ENCODE measurements around the gene KRT78.

The KRT78 gene

GRCh38 chr12:52811191-52812072 lies 37.4 kb downstream of the KRT78 start:
- DNase-seq, result no peak

DNA sequence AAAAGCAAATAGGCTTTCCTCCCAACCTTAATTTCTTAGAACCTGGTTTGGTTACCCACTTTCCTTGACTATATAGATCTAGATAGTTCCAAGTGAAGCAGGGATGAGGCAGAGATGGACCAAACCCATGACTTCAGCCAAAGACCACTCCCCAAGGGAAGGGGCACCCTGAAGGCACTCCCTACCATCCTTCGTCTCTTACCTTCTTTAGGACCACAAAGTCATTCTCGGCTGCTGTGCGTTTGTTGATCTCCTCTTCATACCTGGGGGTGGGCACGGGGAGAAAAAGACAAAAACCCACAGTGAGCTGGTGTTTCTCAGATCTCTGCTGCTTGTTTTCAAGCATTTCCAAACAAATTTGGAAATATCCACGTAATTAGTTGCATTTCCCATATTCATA lies 38.2 kb downstream of the KRT78 start:
- DNase-seq, result no peak

GRCh38 chr12:52809166-52809565 lies 39.6 kb downstream of the KRT78 start:
- DNase-seq, result no peak

DNA sequence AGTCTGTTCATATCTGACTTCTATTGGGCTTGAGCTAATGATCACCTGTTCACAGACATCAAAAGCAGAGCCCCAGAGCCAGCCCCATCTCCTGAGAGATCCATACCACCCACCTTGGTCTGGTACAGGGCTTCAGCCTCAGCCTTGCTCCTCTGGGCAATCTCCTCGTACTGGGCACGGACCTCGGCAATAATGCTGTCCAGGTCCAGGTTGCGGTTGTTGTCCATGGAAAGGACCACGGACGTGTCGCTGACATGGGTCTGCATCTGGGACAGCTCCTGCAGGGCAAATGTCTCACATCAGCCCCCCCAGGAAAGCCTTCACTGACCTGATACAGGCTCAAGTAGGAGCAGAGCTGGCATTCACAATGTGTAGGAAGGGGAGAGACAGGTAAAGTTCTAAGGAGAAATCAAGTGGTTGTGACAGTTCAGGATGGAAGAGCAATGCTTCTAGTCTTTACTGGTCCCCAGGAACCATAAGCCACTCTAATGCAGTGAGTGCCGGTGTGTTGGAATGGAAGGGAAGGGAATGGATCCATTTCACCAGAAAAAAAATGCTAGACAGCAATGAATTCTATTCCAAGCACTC lies 40.1 kb downstream of the KRT78 start:
- DNase-seq, result no peak

- no peak for DNase-seq
Observed at GRCh38 chr12:52807544-52808470, 41.0 kb downstream of the KRT78 start.

DNA sequence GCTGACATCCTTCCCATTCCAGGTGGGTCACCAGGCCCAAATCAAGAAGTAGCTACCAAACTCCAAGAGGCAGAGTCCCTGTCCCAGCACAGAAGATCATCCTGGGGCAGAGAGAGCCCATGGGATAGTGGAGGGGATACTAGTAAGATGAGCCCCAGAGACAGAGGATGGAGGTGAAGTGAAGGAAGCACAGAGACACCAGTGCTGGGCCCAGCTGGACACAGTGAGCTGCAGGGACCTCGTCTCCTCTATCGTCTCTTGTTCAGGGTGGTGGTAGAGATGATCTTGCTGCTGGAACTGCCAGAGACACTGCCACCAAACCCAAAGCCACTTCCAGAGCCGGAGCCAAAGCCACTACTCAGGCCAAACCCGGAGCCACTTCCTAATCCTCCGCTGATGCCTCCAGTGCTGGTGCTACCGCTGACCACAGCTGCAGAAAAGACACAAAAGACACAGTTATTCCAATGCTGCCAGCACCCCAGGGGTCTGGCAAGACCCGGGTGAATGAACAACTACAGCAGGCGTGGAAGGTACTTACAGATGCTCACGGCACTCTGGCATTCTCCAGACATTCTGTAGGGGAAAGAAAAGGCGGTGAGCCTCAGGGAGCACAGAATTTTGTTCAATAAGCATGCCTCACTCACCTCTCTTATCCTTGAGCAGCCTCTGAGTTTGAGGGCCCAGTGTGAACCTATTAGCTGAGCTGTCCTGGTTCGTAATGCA lies 41.8 kb downstream of the KRT78 start:
- DNase-seq, result no peak

DNA sequence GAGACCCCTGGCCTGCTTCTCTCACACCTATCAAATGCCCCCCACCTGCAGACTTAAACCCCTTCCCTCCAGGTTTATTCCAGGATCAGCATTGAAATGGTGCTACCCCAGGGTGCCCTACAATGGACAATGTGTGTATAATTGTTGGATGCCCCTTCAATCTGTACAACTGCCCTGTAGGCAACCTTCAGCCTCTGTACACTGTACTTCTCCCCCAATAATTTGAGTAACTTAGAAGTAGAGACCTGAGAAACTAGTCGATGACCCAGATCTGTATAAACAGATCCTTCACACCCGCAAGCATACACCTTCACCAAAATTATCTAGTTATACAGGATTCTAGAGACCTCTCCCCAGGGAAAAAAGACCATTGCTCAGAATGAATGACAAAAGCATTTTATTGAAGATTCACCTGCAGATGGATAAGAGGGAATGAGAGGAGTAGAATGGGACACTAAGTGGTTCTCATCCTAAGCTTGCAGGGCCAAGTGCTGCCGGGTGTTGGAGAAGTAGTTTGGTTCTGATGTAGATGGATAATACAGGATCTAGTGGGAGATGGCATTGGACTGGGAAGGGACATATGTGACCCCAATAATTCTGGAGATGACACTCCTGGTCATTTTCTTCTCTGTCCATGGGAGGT lies 42.5 kb downstream of the KRT78 start:
- no peak for DNase-seq

DNA sequence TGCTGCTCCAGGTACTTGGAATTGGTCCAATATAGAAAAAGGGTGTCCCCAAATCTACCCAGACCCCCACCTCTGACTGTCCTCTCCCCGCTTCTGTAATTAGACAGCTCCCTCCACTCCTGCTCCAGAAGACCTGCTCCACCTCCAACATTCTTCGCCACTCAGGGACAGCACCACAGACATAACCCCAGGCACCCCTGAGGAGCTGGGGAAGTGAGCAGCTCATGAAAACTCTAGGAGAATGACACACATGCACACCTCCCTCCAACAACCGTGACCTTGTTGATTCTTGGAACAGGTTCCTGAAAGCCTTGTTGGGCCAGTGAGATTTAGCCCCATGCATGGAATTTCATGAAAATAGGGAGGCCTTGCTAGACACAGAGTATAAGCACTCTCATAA lies 43.1 kb downstream of the KRT78 start:
- no peak for DNase-seq

- DNase-seq, result no peak
Observed at GRCh38 chr12:52805000-52805399, 43.8 kb downstream of the KRT78 start.

DNA sequence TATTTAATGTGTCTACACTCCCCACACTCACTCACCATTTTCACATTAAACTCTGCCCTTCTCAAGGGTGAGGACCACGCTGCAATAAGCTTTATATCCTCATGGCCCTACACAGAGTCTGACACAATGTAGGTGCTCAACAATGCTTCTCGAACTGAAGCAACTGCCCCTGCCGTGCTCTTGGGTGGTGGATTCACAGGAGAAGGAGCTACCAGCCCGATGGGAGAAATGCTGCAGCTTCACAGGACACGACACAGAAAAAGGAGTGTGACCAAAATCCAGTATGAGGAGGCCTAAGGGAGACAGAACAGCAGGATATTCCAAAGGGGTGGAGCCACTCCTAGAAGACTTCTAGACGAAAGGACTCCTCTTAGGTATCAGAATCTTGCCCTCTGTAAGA lies 46.4 kb downstream of the KRT78 start:
- no peak for DNase-seq

DNA sequence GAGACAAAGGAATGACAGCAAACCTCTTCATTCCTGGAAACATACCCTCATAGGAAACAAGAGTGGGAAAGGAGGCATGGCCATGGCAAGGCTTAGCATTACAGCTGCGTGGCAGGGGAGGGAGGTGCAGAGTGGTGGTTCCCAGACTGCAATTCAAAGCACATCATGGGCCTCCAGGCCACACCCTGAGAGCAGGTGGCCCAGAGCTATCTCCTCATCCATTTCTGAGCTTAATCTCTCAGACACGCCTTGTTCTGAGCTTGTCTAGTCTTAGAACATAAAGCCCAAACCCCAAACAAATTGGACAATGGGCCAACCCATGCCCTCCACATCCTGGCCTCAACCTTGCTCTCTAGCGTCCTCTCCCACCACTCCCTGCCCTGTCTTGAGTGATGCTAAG lies 47.0 kb downstream of the KRT78 start:
- no peak for DNase-seq

DNA sequence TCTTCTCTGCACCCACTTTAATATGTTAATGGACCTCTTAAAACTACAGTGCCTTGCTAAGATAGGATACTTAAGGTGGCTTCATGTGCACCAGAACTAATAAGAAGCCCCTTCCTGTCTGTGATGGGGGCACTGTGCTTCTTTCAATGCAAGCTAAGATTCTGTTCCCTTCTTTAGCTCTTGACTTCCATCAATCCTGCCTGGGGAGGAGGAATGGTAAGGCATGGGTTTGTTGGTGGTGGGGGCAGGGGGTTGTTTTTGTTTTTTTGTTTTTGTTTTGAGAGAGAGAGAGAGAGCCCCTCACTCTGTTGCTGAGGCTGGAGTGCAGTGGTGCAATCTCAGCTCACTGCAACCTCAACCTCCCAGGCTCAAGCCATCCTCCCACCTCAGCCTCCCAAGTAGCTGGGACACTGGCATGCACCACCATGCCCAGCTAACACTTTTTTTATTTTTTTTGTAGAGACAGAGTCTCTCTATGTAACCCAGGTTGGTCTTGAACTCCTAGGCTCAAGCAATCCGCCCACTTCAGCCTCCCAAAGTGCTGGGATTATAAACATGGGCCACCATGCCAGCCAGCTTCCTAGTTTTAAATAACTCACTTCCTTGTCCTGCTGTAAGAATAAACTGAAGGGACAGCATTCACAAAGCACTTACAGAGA lies 48.4 kb downstream of the KRT78 start:
- DNase-seq, result no peak

DNA sequence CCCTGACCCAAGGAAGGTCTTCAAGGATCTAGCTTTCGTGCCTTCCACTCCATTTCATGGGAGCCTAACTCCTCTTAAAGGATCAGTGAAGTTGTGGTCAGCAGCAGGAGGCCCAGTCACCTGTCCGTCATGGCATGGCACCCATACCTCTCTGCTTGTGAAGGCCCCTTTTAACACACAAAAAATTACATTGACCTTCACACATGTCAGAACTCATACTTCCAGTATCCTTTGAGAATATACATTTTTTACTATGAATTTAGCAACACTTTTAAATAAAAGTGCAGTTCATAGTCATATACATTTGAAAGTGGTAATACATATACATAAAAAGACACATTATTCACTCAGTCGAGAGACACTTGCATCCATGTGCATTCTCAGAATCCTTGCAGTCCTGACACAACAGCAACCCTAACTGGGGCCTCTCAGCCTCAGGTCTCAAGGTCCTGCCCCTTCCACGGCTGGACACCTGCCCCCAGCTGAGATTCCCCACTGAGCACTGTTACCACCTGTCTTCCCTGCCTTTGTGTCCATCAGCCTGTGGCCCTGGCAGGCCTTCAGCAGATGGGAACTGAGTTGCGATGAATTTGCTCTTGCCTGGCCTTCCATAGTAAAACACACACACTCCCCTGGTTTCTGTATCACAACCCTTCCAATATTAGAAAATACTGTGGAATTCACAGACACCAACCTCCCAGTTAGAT lies 49.1 kb downstream of the KRT78 start:
- no peak for DNase-seq

DNA sequence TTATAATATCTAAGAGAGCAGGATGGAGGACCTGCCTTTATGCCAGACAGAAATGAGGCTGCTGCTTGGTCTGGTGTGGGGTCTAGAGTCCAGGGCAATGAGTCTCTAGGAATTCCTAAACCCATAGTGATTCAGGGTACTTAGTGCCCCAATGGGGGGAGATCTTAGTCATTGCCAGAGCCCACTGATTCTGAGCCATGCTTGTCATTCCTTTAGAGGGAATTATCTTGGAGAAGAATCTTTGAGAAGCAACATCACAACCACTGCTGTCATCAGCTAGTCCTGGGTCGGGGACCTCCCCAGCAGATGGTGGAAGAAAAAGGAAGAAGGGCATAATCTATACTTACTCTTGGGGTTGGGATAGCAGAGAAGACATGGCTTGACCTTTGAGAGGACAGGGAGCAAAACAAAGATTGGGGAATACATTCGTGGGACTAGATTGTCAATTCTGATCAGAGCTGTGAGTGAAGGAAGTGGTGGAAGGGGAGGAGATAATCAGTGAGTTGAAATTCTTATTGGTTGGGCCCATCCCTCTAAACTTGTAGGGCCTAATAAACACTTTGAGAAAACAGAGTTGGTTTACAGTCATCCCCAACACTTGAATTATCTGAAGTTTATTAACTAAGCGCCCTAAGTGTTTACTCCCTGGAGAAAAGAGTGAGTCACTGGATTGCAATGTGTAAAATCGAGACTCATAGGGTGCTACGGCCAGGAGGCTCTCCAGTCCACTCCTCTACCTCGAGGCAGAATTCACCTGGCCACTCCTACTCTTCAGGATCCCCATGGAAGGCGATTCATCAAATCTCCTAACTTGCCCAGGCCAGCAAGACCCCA lies 49.9 kb downstream of the KRT78 start:
- no peak for DNase-seq

GRCh38 chr12:52798003-52798670 lies 50.7 kb downstream of the KRT78 start:
- no peak for DNase-seq

GRCh38 chr12:52797529-52797894 lies 51.3 kb downstream of the KRT78 start:
- no peak for DNase-seq

DNA sequence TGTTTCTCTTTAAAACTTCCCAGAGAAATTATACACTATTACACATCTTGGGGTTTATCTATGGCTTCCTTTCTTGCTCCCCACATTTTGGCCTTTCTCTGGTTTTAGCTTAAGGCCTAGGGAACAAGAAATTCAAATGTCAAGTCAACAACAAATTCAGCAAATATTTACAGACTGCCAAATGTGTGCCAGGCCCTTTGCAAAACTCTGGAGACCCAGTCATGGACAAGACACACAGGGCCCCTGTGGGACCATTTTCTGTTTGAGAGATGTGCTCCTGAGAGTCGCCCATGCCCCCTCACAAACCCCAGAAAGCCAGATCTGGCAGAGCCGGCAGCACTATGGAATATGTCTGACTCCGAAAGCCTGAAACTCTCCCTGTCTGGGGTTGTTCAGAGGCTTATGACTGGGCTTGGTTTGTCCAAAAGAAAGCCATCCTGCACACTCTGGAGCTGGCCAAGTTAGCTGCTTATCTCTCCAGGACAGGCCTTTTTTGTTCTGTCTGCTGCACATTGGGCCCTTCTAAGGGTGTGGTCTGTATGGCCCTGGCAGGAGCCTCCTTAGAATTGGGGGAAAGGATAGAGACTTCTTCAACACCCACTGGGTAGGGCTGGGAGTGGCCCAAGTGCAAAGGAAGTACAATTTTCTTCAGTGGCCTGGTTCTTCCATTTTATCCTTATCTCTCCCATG lies 51.8 kb downstream of the KRT78 start:
- no peak for DNase-seq

GRCh38 chr12:52796429-52796794 lies 52.4 kb downstream of the KRT78 start:
- no peak for DNase-seq

All from NCI-H526 (cell line).